HEK293T (cell line): Measurements from ENCODE around the gene PHEX.

Experiments used
- ARNT ChIP-seq: fragments of 450-650 bp; IDR thresholded peaks from 2 replicates; pipeline ENCODE4 v1.6.1; 2017; ENCODE audit warnings: mild to moderate bottlenecking
- FOXA1 ChIP-seq: fragments of 450-650 bp; IDR thresholded peaks from 2 replicates; pipeline ENCODE4 v1.6.1; 2016; ENCODE audit warnings: mild to moderate bottlenecking
- FOXK2 ChIP-seq: fragments of 450-650 bp; IDR thresholded peaks from 2 replicates; pipeline ENCODE4 v1.6.1; 2016; ENCODE audit warnings: mild to moderate bottlenecking
- SUZ12 ChIP-seq: fragments of 450-650 bp; IDR thresholded peaks from 2 replicates; pipeline ENCODE4 v1.6.1; 2016; ENCODE audit warnings: mild to moderate bottlenecking
- ZNF384 ChIP-seq: fragments of 450-650 bp; IDR thresholded peaks from 2 replicates; pipeline ENCODE4 v1.6.1; 2016

DNA sequence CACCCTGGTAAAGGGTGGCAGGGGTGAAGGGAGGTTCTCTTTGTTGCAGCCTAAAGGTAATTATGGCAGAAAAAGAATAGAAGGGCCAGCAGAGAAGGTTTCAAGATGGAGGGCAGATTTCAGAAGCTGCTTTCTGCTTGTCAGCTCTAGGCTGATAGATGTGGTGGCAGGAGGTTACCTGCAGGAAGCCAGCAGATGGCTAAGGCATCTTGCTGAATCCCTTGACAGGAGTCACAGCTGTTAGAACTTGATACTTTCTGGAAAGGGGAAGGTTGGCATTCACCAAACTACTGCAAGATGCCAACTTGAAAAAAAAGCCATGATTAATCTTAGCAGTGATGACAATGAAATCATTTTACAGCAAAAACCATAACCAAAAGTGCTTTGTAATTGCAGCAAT, 171.1 kb downstream of the PHEX start:
- TF ChIP-seq ZNF384 (no peak), SUZ12 (no peak), ARNT (no peak), FOXA1 (no peak), FOXK2 (no peak)
